SK-N-SH treated with all-trans-retinoic acid at 6 μM for 48 hours (cell line): ENCODE results near the gene HYAL3.

ENCODE experiments used
- ATAC-seq: fragments of 200-7000 bp; cut with Tn5 transposase; 3 replicates; pipeline ENCODE4 v1.9.1; 2020; ENCODE audit warnings: mild to moderate bottlenecking, moderate library complexity
- ARNTL ChIP-seq: fragments of 450-650 bp; formaldehyde crosslinking; IDR thresholded peaks from 2 replicates; pipeline ENCODE4 v1.5.0; 2020; ENCODE audit warnings: low read depth, mild to moderate bottlenecking, moderate library complexity, borderline replicate concordance
- BACH2 ChIP-seq: fragments of 250-450 bp; sonication (Bioruptor Pico); IDR thresholded peaks from 2 replicates; pipeline ENCODE4 v1.9.0; 2021; ENCODE audit warnings: mild to moderate bottlenecking, borderline replicate concordance
- CREB5 ChIP-seq: fragments of 250-450 bp; sonication (Bioruptor Pico); IDR thresholded peaks from 2 replicates; pipeline ENCODE4 v1.5.1; 2020; ENCODE audit warnings: low read depth, mild to moderate bottlenecking, moderate library complexity
- CSDC2 ChIP-seq: fragments of 250-450 bp; sonication (Bioruptor Pico); IDR thresholded peaks from 2 replicates; pipeline ENCODE4 v1.5.0; 2020; ENCODE audit warnings: mild to moderate bottlenecking, moderate library complexity
- ESRRG ChIP-seq: fragments of 250-450 bp; sonication (Bioruptor Pico); IDR thresholded peaks from 2 replicates; pipeline ENCODE4 v1.6.1; 2021; ENCODE audit warnings: mild to moderate bottlenecking
- ISL1 ChIP-seq: fragments of 250-450 bp; sonication (Bioruptor Pico); IDR thresholded peaks from 2 replicates; pipeline ENCODE4 v2.1.2; 2022; ENCODE audit warnings: mild to moderate bottlenecking, moderate library complexity
- OSR1 ChIP-seq: fragments of 250-450 bp; sonication (Bioruptor Pico); IDR thresholded peaks from 2 replicates; pipeline ENCODE4 v1.8.0; 2022; ENCODE audit warnings: moderate library complexity, mild to moderate bottlenecking, inconsistent platforms
- PPARA ChIP-seq: fragments of 250-450 bp; sonication (Bioruptor Pico); IDR thresholded peaks from 2 replicates; pipeline ENCODE4 v1.5.0; 2020; ENCODE audit warnings: mild to moderate bottlenecking, borderline replicate concordance
- RARB ChIP-seq: fragments of 250-450 bp; sonication (Bioruptor Pico); IDR thresholded peaks from 2 replicates; pipeline ENCODE4 v1.8.0; 2021; ENCODE audit warnings: mild to moderate bottlenecking, moderate library complexity
- SNAI2 ChIP-seq: fragments of 250-450 bp; sonication (Bioruptor Pico); IDR thresholded peaks from 2 replicates; pipeline ENCODE4 v1.5.0; 2020; ENCODE audit warnings: mild to moderate bottlenecking, moderate library complexity
- TOX ChIP-seq: fragments of 250-450 bp; sonication (Bioruptor Pico); IDR thresholded peaks from 2 replicates; pipeline ENCODE4 v1.8.0; 2021; ENCODE audit warnings: mild to moderate bottlenecking, moderate library complexity, borderline replicate concordance
- TSHZ2 ChIP-seq: fragments of 250-450 bp; sonication (Bioruptor Pico); IDR thresholded peaks from 2 replicates; pipeline ENCODE4 v1.5.0; 2020; ENCODE audit warnings: mild to moderate bottlenecking, moderate library complexity
- ZC3H10 ChIP-seq: fragments of 250-450 bp; sonication (Bioruptor Pico); IDR thresholded peaks from 2 replicates; pipeline ENCODE4 v1.5.1; 2021; ENCODE audit warnings: mild to moderate bottlenecking, moderate library complexity
- ZFP30 ChIP-seq: fragments of 450-650 bp; formaldehyde crosslinking; IDR thresholded peaks from 2 replicates; pipeline ENCODE4 v1.5.0; 2022; ENCODE audit warnings: mild to moderate bottlenecking, moderate library complexity
- ZNF565 ChIP-seq: fragments of 450-650 bp; formaldehyde crosslinking; conservative IDR thresholded peaks from 2 replicates; pipeline ENCODE4 v1.5.0; 2020; ENCODE audit warnings: low read depth, mild to moderate bottlenecking, moderate library complexity
- ZNF70 ChIP-seq: fragments of 450-650 bp; formaldehyde crosslinking; IDR thresholded peaks from 2 replicates; pipeline ENCODE4 v1.5.0; 2020; ENCODE audit warnings: mild to moderate bottlenecking, moderate library complexity
- ZNF8 ChIP-seq: fragments of 450-650 bp; formaldehyde crosslinking; IDR thresholded peaks from 2 replicates; pipeline ENCODE4 v1.5.0; 2020; ENCODE audit warnings: mild to moderate bottlenecking, moderate library complexity
- TF ChIP-seq, protein P1 (sequence below): fragments of 250-450 bp; sonication (Bioruptor Pico); IDR thresholded peaks from 2 replicates; pipeline ENCODE4 v1.8.0; 2020; ENCODE audit warnings: mild to moderate bottlenecking, moderate library complexity, borderline replicate concordance
- TF ChIP-seq, protein P2 (sequence below): fragments of 250-450 bp; sonication (Bioruptor Pico); IDR thresholded peaks from 2 replicates; pipeline ENCODE4 v1.5.1; 2021; ENCODE audit warnings: mild to moderate bottlenecking, moderate library complexity

The HYAL3 gene

GRCh38 chr3:50278123-50278879, 20.9 kb downstream of the HYAL3 start:
- TF ChIP-seq TOX (CRISPR knock-in tag) (no peak), PPARA (CRISPR knock-in tag) (no peak), ZC3H10 (CRISPR knock-in tag) (no peak), OSR1 (CRISPR knock-in tag) (no peak), CREB5 (CRISPR knock-in tag) (no peak), ZNF70 (CRISPR knock-in tag) (no peak), RARB (CRISPR knock-in tag) (no peak), BACH2 (CRISPR knock-in tag) (no peak), ZNF8 (CRISPR knock-in tag) (no peak), TSHZ2 (no peak), ISL1 (CRISPR knock-in tag) (no peak), ZNF565 (CRISPR knock-in tag) (no peak), CSDC2 (CRISPR knock-in tag) (no peak), ARNTL (CRISPR knock-in tag) (no peak)
- TF ChIP-seq, protein P1, sequence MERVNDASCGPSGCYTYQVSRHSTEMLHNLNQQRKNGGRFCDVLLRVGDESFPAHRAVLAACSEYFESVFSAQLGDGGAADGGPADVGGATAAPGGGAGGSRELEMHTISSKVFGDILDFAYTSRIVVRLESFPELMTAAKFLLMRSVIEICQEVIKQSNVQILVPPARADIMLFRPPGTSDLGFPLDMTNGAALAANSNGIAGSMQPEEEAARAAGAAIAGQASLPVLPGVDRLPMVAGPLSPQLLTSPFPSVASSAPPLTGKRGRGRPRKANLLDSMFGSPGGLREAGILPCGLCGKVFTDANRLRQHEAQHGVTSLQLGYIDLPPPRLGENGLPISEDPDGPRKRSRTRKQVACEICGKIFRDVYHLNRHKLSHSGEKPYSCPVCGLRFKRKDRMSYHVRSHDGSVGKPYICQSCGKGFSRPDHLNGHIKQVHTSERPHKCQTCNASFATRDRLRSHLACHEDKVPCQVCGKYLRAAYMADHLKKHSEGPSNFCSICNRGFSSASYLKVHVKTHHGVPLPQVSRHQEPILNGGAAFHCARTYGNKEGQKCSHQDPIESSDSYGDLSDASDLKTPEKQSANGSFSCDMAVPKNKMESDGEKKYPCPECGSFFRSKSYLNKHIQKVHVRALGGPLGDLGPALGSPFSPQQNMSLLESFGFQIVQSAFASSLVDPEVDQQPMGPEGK (CRISPR knock-in tag): no peak
- ATAC-seq: no peak

DNA sequence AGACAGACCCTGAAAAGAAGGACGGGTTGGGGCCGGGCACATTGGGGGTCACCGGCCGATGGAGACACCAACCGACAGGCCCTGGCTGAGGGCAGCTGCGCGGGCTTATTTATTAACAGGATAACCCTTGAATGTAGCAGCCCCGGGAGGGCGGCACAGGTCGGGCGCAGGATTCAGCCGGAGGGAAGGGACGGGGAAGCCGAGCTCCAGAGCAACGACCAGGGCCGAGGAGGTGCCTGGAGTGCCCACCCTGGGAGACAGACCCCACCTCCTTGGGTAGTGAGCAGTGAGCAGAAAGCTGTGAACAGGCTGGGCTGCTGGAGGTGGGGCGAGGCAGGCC, 22.5 kb downstream of the HYAL3 start:
- ATAC-seq: no peak
- no peak for TF ChIP-seq PPARA (CRISPR knock-in tag)

- no peak for ATAC-seq
- TF ChIP-seq SNAI2 (no peak), ZFP30 (CRISPR knock-in tag) (no peak), OSR1 (CRISPR knock-in tag) (no peak), ESRRG (CRISPR knock-in tag) (no peak), PPARA (CRISPR knock-in tag) (no peak)
- TF ChIP-seq, protein P1 (CRISPR knock-in tag): no peak
- TF ChIP-seq, protein P2, sequence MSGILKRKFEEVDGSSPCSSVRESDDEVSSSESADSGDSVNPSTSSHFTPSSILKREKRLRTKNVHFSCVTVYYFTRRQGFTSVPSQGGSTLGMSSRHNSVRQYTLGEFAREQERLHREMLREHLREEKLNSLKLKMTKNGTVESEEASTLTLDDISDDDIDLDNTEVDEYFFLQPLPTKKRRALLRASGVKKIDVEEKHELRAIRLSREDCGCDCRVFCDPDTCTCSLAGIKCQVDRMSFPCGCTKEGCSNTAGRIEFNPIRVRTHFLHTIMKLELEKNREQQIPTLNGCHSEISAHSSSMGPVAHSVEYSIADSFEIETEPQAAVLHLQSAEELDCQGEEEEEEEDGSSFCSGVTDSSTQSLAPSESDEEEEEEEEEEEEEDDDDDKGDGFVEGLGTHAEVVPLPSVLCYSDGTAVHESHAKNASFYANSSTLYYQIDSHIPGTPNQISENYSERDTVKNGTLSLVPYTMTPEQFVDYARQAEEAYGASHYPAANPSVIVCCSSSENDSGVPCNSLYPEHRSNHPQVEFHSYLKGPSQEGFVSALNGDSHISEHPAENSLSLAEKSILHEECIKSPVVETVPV (CRISPR knock-in tag): no peak
Measured at GRCh38 chr3:50275996-50276761, 23.0 kb downstream of the HYAL3 start.
